ENCODE measurements around the gene HMBS.

Gene HMBS

GRCh38 chr11:119103793-119104192, 19.1 kb downstream of the HMBS start:
- Histone ChIP-seq H3K9me3 (ENCODE audit: insufficient read depth, low read length) (no peaks in the 10 kb centered on the region), H3K27me3 (ENCODE audit: insufficient read depth, insufficient read length) (peaks cover 13% of the 10 kb centered on the region), H3K4me1 (ENCODE audit: insufficient read depth, insufficient read length) (peaks cover 14% of the 10 kb centered on the region), H3K4me3 (ENCODE audit: insufficient read length, low read depth) (no peak overlapping the region), H3K9ac (ENCODE audit: insufficient read length, low read depth) (no peak overlapping the region), H3K36me3 (ENCODE audit: insufficient read depth, insufficient read length, low read length) (peaks cover 5% of the 10 kb centered on the region)
- TF ChIP-seq SUZ12 (IDR thresholded peaks at IDR 0.05; ENCODE audit: extremely low read depth, insufficient read depth, insufficient read length) (no peak), YY1 (IDR thresholded peaks at IDR 0.05; ENCODE audit: insufficient read depth, insufficient read length) (no peak), ZNF274 (IDR thresholded peaks at IDR 0.05; ENCODE audit: low read depth, low read length) (no peak)
- DNase-seq (ENCODE audit: low read depth, low spot score), result no peak

GRCh38 chr11:119106564-119107537, 22.2 kb downstream of the HMBS start, which contains the start of gene C2CD2L:
TSS of gene C2CD2L (plus strand) at chr11:119107344. CDS start at chr11:119107742, 398 bp downstream.
- DNase-seq (ENCODE audit: low read depth, low spot score), result no peak
- H3K4me1 ChIP-seq (ENCODE audit: insufficient read depth, insufficient read length), result peaks cover 8% of the 10 kb centered on the region
- H3K9me3 ChIP-seq (ENCODE audit: insufficient read depth, low read length), result no peaks in the 10 kb centered on the region
- H3K4me3 ChIP-seq (ENCODE audit: insufficient read length, low read depth), result peak within 1 kb of the TSS; percentile 56
- peaks cover 13% of the 10 kb centered on the region for H3K36me3 ChIP-seq (ENCODE audit: insufficient read depth, insufficient read length, low read length)
- peaks cover 17% of the 10 kb centered on the region for H3K27me3 ChIP-seq (ENCODE audit: insufficient read depth, insufficient read length)
- TF ChIP-seq SUZ12 (IDR thresholded peaks at IDR 0.05; ENCODE audit: extremely low read depth, insufficient read depth, insufficient read length) (peak; percentile 16), ZNF274 (IDR thresholded peaks at IDR 0.05; ENCODE audit: low read depth, low read length) (no peak)
- H3K9ac ChIP-seq (ENCODE audit: insufficient read length, low read depth), result peak within 1 kb of the TSS; percentile 70

- no peak for DNase-seq (ENCODE audit: low read depth, low spot score)
- H3K4me3 ChIP-seq (ENCODE audit: insufficient read length, low read depth), result peak overlapping the region; percentile 56
- H3K36me3 ChIP-seq (ENCODE audit: insufficient read depth, insufficient read length, low read length), result peaks cover 20% of the 10 kb centered on the region
- H3K9ac ChIP-seq (ENCODE audit: insufficient read length, low read depth), result peak overlapping the region; percentile 70
- H3K4me1 ChIP-seq (ENCODE audit: insufficient read depth, insufficient read length), result peaks cover 8% of the 10 kb centered on the region
- TF ChIP-seq SUZ12 (IDR thresholded peaks at IDR 0.05; ENCODE audit: extremely low read depth, insufficient read depth, insufficient read length) (no peak), ZNF274 (IDR thresholded peaks at IDR 0.05; ENCODE audit: low read depth, low read length) (no peak), YY1 (IDR thresholded peaks at IDR 0.05; ENCODE audit: insufficient read depth, insufficient read length) (no peak)
- peaks cover 17% of the 10 kb centered on the region for H3K27me3 ChIP-seq (ENCODE audit: insufficient read depth, insufficient read length)
- no peaks in the 10 kb centered on the region for H3K9me3 ChIP-seq (ENCODE audit: insufficient read depth, low read length)
Observed at GRCh38 chr11:119107538-119108145, 23.0 kb downstream of the HMBS start.

- DNase-seq (ENCODE audit: low read depth, low spot score), result no peak
- H3K4me3 ChIP-seq (ENCODE audit: insufficient read length, low read depth), result peak overlapping the region; percentile 56
- no peak for TF ChIP-seq SUZ12 (IDR thresholded peaks at IDR 0.05; ENCODE audit: extremely low read depth, insufficient read depth, insufficient read length)
- no peak for TF ChIP-seq YY1 (IDR thresholded peaks at IDR 0.05; ENCODE audit: insufficient read depth, insufficient read length)
- no peak for TF ChIP-seq ZNF274 (IDR thresholded peaks at IDR 0.05; ENCODE audit: low read depth, low read length)
- H3K9ac ChIP-seq (ENCODE audit: insufficient read length, low read depth), result peak overlapping the region; percentile 70
- H3K4me1 ChIP-seq (ENCODE audit: insufficient read depth, insufficient read length), result peaks cover 8% of the 10 kb centered on the region
- peaks cover 17% of the 10 kb centered on the region for H3K27me3 ChIP-seq (ENCODE audit: insufficient read depth, insufficient read length)
- H3K36me3 ChIP-seq (ENCODE audit: insufficient read depth, insufficient read length, low read length), result peaks cover 20% of the 10 kb centered on the region
- no peaks in the 10 kb centered on the region for H3K9me3 ChIP-seq (ENCODE audit: insufficient read depth, low read length)
Observed at GRCh38 chr11:119108146-119108856, 23.6 kb downstream of the HMBS start.

- H3K4me3 ChIP-seq (ENCODE audit: insufficient read length, low read depth), result no peak overlapping the region
- peaks cover 7% of the 10 kb centered on the region for H3K4me1 ChIP-seq (ENCODE audit: insufficient read depth, insufficient read length)
- H3K27me3 ChIP-seq (ENCODE audit: insufficient read depth, insufficient read length), result peaks cover 17% of the 10 kb centered on the region
- peaks cover 23% of the 10 kb centered on the region for H3K36me3 ChIP-seq (ENCODE audit: insufficient read depth, insufficient read length, low read length)
- TF ChIP-seq SUZ12 (IDR thresholded peaks at IDR 0.05; ENCODE audit: extremely low read depth, insufficient read depth, insufficient read length), result no peak
- TF ChIP-seq ZNF274 (IDR thresholded peaks at IDR 0.05; ENCODE audit: low read depth, low read length), result no peak
- TF ChIP-seq YY1 (IDR thresholded peaks at IDR 0.05; ENCODE audit: insufficient read depth, insufficient read length), result no peak
- no peak for DNase-seq (ENCODE audit: low read depth, low spot score)
- no peak overlapping the region for H3K9ac ChIP-seq (ENCODE audit: insufficient read length, low read depth)
- no peaks in the 10 kb centered on the region for H3K9me3 ChIP-seq (ENCODE audit: insufficient read depth, low read length)
Observed at GRCh38 chr11:119108857-119109221, 24.2 kb downstream of the HMBS start.

- DNase-seq (ENCODE audit: low read depth, low spot score), result no peak
- H3K4me1 ChIP-seq (ENCODE audit: insufficient read depth, insufficient read length), result peaks cover 5% of the 10 kb centered on the region
- peaks cover 17% of the 10 kb centered on the region for H3K27me3 ChIP-seq (ENCODE audit: insufficient read depth, insufficient read length)
- H3K36me3 ChIP-seq (ENCODE audit: insufficient read depth, insufficient read length, low read length), result peaks cover 28% of the 10 kb centered on the region
- no peak overlapping the region for H3K9ac ChIP-seq (ENCODE audit: insufficient read length, low read depth)
- no peaks in the 10 kb centered on the region for H3K9me3 ChIP-seq (ENCODE audit: insufficient read depth, low read length)
- H3K4me3 ChIP-seq (ENCODE audit: insufficient read length, low read depth), result no peak overlapping the region
- TF ChIP-seq SUZ12 (IDR thresholded peaks at IDR 0.05; ENCODE audit: extremely low read depth, insufficient read depth, insufficient read length) (no peak), YY1 (IDR thresholded peaks at IDR 0.05; ENCODE audit: insufficient read depth, insufficient read length) (no peak), ZNF274 (IDR thresholded peaks at IDR 0.05; ENCODE audit: low read depth, low read length) (no peak)
Observed at GRCh38 chr11:119109843-119110242, 25.2 kb downstream of the HMBS start.
